MM.1S (cell line): Measurements from ENCODE around the gene INSC.

Experiments
- DNase-seq: peaks from one replicate; pipeline ENCODE4 v3.0.0-alpha.2; 2015
- H2AFZ ChIP-seq: fragments of 300-600 bp; sonication (generic); 2 replicates; pipeline ENCODE4 v1.6.0; 2016; ENCODE audit warnings: antibody characterized with exemption, low read length
- H3F3A ChIP-seq: fragments of 300-600 bp; sonication (generic); 2 replicates; pipeline ENCODE4 v1.6.1; 2016; ENCODE audit warnings: mild to moderate bottlenecking, antibody characterized with exemption, low read length, moderate library complexity, mixed read lengths; ENCODE audit not compliant: insufficient read depth
- H3K27ac ChIP-seq: fragments of 300-600 bp; sonication (generic); 2 replicates; pipeline ENCODE4 v1.5.1; 2016; ENCODE audit warnings: mild to moderate bottlenecking, low read length
- H3K27me3 ChIP-seq: fragments of 300-600 bp; sonication (generic); replicated peaks from 2 replicates; pipeline ENCODE4 v1.6.0; 2016; ENCODE audit warnings: low read length; ENCODE audit not compliant: insufficient read depth
- H3K36me3 ChIP-seq: fragments of 300-600 bp; sonication (generic); replicated peaks from 2 replicates; pipeline ENCODE4 v1.6.1; 2016; ENCODE audit warnings: mild to moderate bottlenecking, low read length, mixed read lengths; ENCODE audit not compliant: insufficient read depth
- H3K4me1 ChIP-seq: fragments of 300-600 bp; sonication (generic); 2 replicates; pipeline ENCODE4 v1.6.1; 2016; ENCODE audit warnings: low read length, mixed read lengths
- H3K4me2 ChIP-seq: fragments of 300-600 bp; sonication (generic); 2 replicates; pipeline ENCODE4 v1.6.0; 2016; ENCODE audit warnings: low read depth, low read length
- H3K4me3 ChIP-seq: fragments of 300-600 bp; sonication (generic); 2 replicates; pipeline ENCODE4 v1.5.1; 2016; ENCODE audit warnings: low read length, mixed read lengths
- H3K79me2 ChIP-seq: fragments of 300-600 bp; sonication (generic); 2 replicates; pipeline ENCODE4 v1.6.1; 2016; ENCODE audit warnings: mixed run types, low read length, mixed read lengths
- H3K9ac ChIP-seq: fragments of 300-600 bp; sonication (generic); 2 replicates; pipeline ENCODE4 v1.6.1; 2016; ENCODE audit warnings: low read length, mixed read lengths
- H3K9me2 ChIP-seq: fragments of 300-600 bp; sonication (generic); replicated peaks from 2 replicates; pipeline ENCODE4 v1.6.1; 2016; ENCODE audit warnings: mild to moderate bottlenecking, low read length, mixed read lengths; ENCODE audit not compliant: insufficient read depth
- H3K9me3 ChIP-seq: fragments of 300-600 bp; sonication (generic); replicated peaks from 2 replicates; pipeline ENCODE4 v1.6.1; 2016; ENCODE audit warnings: mild to moderate bottlenecking, low read length, mixed read lengths; ENCODE audit not compliant: insufficient read depth
- H4K20me1 ChIP-seq: fragments of 300-600 bp; sonication (generic); 2 replicates; pipeline ENCODE4 v1.6.1; 2016; ENCODE audit warnings: mild to moderate bottlenecking, low read length, moderate library complexity, mixed read lengths; ENCODE audit not compliant: insufficient read depth
- CTCF ChIP-seq: fragments of 300-600 bp; sonication (generic); IDR thresholded peaks from 2 replicates; pipeline ENCODE4 v1.5.1; 2016; ENCODE audit warnings: antibody characterized with exemption, low read length, mixed read lengths
- EZH2 ChIP-seq: fragments of 300-600 bp; sonication (generic); optimal IDR thresholded peaks from 2 replicates; pipeline ENCODE3; 2017; ENCODE audit warnings: low read depth, mild to moderate bottlenecking, antibody characterized with exemption, low read length, mixed read lengths
- EZH2phosphoT487 ChIP-seq: fragments of 300-600 bp; sonication (generic); IDR thresholded peaks from 2 replicates; pipeline ENCODE4 v1.6.1; 2018; ENCODE audit warnings: antibody characterized with exemption, low read length

INSC gene

GRCh38 chr11:15074206-15075161 lies 40.2 kb upstream of the INSC start:
- Histone ChIP-seq H3K4me1 (peaks cover 6% of the 10 kb centered on the region; the same call in 1 of the 2 replicates), H3K79me2 (no peaks in the 10 kb centered on the region), H3F3A (no peaks in the 10 kb centered on the region), H2AFZ (peak overlapping the region; percentile 64), H3K9me2 (no peaks in the 10 kb centered on the region), H3K9ac (peak overlapping the region; percentile 20; the same call in 1 of the 2 replicates), H3K36me3 (no peaks in the 10 kb centered on the region), H3K4me2 (peak overlapping the region; percentile 71), H3K27ac (peak overlapping the region; percentile 26; the same call in 1 of the 2 replicates), H3K4me3 (peak overlapping the region; percentile 52), H3K9me3 (no peaks in the 10 kb centered on the region), H3K27me3 (no peaks in the 10 kb centered on the region), H4K20me1 (no peaks in the 10 kb centered on the region)
- DNase-seq: peak; percentile 79
- TF ChIP-seq CTCF (peak; percentile 77), EZH2phosphoT487 (no peak), EZH2 (no peak)

GRCh38 chr11:15075162-15075526 lies 39.6 kb upstream of the INSC start:
- Histone ChIP-seq H4K20me1 (no peaks in the 10 kb centered on the region), H3K4me3 (no peak overlapping the region), H3F3A (no peaks in the 10 kb centered on the region), H3K9me3 (no peaks in the 10 kb centered on the region), H3K27me3 (no peaks in the 10 kb centered on the region), H3K36me3 (no peaks in the 10 kb centered on the region), H3K9me2 (no peaks in the 10 kb centered on the region), H2AFZ (0 out of 2 replicates have a peak overlapping the region, but pooled peaks have one; percentile 13), H3K4me1 (peaks cover 6% of the 10 kb centered on the region; the same call in 1 of the 2 replicates), H3K9ac (no peak overlapping the region), H3K27ac (no peak overlapping the region), H3K79me2 (no peaks in the 10 kb centered on the region), H3K4me2 (peak overlapping the region; percentile 71; the same call in 1 of the 2 replicates)
- TF ChIP-seq EZH2 (no peak), EZH2phosphoT487 (no peak), CTCF (no peak)
- no peak for DNase-seq

GRCh38 chr11:15091175-15091574 lies 23.5 kb upstream of the INSC start:
- Histone ChIP-seq H3F3A (no peaks in the 10 kb centered on the region), H3K4me2 (no peak overlapping the region), H3K36me3 (no peaks in the 10 kb centered on the region), H3K27ac (no peak overlapping the region), H2AFZ (no peak overlapping the region), H3K9me2 (no peaks in the 10 kb centered on the region), H3K9me3 (no peaks in the 10 kb centered on the region), H3K4me3 (no peak overlapping the region), H4K20me1 (no peaks in the 10 kb centered on the region), H3K27me3 (no peaks in the 10 kb centered on the region), H3K4me1 (no peaks in the 10 kb centered on the region), H3K79me2 (no peaks in the 10 kb centered on the region), H3K9ac (no peak overlapping the region)
- TF ChIP-seq CTCF (no peak), EZH2phosphoT487 (no peak), EZH2 (no peak)
- DNase-seq: no peak
